ENCODE results near the gene MAN2A1.

MAN2A1 gene

DNA sequence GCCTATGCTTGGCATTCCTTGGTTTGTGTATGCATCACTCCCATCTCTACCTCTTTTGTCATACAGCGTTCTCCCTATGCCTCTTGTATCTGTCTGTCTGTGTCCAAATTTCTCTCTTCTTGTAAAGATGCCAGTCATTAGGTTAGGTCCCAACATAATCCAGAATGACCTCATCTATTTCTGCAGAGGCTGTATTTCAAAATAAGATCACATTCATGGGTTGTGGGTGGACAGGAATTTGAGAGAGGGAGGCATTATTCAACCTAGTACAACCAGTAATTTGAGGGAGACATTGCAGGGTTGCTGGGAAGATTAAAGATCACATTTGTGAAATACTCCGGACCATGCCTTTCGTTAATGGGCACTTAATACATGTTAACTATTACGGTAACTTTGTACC lies 155.0 kb downstream of the MAN2A1 start (continued):
- TF ChIP-seq, protein P1, sequence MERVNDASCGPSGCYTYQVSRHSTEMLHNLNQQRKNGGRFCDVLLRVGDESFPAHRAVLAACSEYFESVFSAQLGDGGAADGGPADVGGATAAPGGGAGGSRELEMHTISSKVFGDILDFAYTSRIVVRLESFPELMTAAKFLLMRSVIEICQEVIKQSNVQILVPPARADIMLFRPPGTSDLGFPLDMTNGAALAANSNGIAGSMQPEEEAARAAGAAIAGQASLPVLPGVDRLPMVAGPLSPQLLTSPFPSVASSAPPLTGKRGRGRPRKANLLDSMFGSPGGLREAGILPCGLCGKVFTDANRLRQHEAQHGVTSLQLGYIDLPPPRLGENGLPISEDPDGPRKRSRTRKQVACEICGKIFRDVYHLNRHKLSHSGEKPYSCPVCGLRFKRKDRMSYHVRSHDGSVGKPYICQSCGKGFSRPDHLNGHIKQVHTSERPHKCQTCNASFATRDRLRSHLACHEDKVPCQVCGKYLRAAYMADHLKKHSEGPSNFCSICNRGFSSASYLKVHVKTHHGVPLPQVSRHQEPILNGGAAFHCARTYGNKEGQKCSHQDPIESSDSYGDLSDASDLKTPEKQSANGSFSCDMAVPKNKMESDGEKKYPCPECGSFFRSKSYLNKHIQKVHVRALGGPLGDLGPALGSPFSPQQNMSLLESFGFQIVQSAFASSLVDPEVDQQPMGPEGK (CRISPR knock-in tag; IDR thresholded peaks at IDR 0.05; ENCODE audit: borderline replicate concordance): no peak
- TF ChIP-seq, protein P2, sequence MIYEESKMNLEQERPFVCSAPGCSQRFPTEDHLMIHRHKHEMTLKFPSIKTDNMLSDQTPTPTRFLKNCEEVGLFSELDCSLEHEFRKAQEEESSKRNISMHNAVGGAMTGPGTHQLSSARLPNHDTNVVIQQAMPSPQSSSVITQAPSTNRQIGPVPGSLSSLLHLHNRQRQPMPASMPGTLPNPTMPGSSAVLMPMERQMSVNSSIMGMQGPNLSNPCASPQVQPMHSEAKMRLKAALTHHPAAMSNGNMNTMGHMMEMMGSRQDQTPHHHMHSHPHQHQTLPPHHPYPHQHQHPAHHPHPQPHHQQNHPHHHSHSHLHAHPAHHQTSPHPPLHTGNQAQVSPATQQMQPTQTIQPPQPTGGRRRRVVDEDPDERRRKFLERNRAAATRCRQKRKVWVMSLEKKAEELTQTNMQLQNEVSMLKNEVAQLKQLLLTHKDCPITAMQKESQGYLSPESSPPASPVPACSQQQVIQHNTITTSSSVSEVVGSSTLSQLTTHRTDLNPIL (CRISPR knock-in tag; IDR thresholded peaks at IDR 0.05; ENCODE audit: low read depth): no peak
- TF ChIP-seq GLIS3 (CRISPR knock-in tag; IDR thresholded peaks at IDR 0.05) (no peak), ZFP3 (CRISPR knock-in tag; IDR thresholded peaks at IDR 0.05) (no peak), ZC3H10 (CRISPR knock-in tag; IDR thresholded peaks at IDR 0.05) (no peak), BACH2 (CRISPR knock-in tag; IDR thresholded peaks at IDR 0.05; ENCODE audit: borderline replicate concordance) (no peak), TOX (CRISPR knock-in tag; IDR thresholded peaks at IDR 0.05; ENCODE audit: borderline replicate concordance) (no peak), SNAI2 (CRISPR knock-in tag; IDR thresholded peaks at IDR 0.05) (no peak), TCF4 (CRISPR knock-in tag; IDR thresholded peaks at IDR 0.05; ENCODE audit: borderline replicate concordance) (no peak), PPARA (CRISPR knock-in tag; IDR thresholded peaks at IDR 0.05; ENCODE audit: borderline replicate concordance) (no peak), ZNF70 (CRISPR knock-in tag; IDR thresholded peaks at IDR 0.05) (no peak), OSR1 (CRISPR knock-in tag; IDR thresholded peaks at IDR 0.05) (no peak), ZNF8 (CRISPR knock-in tag; IDR thresholded peaks at IDR 0.05) (no peak), CSDC2 (CRISPR knock-in tag; IDR thresholded peaks at IDR 0.05) (no peak)

DNA sequence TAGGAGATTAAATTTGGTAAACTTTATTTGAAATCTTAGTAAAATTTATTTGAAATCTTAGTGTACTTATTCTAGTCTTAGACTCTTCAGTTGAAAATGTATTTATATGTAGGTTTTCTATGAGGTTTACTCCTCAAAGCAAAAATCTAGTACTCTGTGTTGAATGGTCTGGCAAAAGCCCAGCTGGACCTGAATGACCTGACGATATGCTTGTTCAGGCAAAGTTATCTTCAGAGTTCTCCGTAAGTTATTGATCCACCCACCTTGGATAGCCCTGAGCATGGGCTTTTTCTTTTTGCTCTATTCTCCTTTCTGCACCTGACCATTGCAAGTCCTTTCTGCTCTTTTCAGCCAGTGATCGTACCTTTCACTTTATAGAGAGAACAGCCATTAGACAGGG lies 158.4 kb downstream of the MAN2A1 start:
- TF ChIP-seq ARNTL (CRISPR knock-in tag; IDR thresholded peaks at IDR 0.05; ENCODE audit: borderline replicate concordance, low read depth) (no peak), ZNF8 (CRISPR knock-in tag; IDR thresholded peaks at IDR 0.05) (no peak), ZNF565 (CRISPR knock-in tag; conservative IDR thresholded peaks at IDR 0.05; ENCODE audit: low read depth) (no peak), BACH2 (CRISPR knock-in tag; IDR thresholded peaks at IDR 0.05; ENCODE audit: borderline replicate concordance) (no peak)
- TF ChIP-seq, protein P2 (CRISPR knock-in tag; IDR thresholded peaks at IDR 0.05; ENCODE audit: low read depth): no peak
- TF ChIP-seq, protein P3, sequence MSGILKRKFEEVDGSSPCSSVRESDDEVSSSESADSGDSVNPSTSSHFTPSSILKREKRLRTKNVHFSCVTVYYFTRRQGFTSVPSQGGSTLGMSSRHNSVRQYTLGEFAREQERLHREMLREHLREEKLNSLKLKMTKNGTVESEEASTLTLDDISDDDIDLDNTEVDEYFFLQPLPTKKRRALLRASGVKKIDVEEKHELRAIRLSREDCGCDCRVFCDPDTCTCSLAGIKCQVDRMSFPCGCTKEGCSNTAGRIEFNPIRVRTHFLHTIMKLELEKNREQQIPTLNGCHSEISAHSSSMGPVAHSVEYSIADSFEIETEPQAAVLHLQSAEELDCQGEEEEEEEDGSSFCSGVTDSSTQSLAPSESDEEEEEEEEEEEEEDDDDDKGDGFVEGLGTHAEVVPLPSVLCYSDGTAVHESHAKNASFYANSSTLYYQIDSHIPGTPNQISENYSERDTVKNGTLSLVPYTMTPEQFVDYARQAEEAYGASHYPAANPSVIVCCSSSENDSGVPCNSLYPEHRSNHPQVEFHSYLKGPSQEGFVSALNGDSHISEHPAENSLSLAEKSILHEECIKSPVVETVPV (CRISPR knock-in tag; IDR thresholded peaks at IDR 0.05): no peak
- ATAC-seq: no peak

DNA sequence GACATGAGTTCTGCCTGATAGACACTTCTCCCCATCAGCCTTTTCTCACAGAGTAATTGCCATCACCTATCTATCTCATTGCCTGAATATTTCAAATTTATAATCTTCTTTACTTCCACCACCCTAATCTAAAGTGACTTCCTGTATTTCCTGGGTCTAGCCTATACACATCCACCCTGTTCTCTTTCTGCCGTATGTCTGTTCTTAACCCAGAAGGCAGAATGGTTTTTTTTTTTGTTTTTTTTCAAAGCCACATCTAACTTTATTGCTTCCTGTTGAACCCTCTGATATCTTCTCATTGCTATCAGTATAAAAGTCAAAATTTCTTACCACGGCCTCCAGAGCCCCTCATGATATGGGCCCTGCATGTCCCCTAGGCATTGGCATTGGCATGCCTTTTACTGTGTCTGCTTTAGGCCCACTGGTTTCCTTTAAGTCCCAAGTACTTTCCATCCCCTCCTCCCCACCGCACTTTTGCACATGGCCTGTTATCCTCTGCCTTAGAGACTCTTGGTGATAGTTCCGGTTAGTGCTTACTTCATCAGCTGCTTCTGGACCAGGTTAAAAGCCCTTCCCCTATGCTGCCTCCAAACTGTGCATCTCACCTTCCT lies 159.9 kb downstream of the MAN2A1 start:
- TF ChIP-seq ZC3H10 (CRISPR knock-in tag; IDR thresholded peaks at IDR 0.05) (no peak), CSDC2 (CRISPR knock-in tag; IDR thresholded peaks at IDR 0.05) (no peak), RARB (CRISPR knock-in tag; IDR thresholded peaks at IDR 0.05) (no peak), ZFP3 (CRISPR knock-in tag; IDR thresholded peaks at IDR 0.05) (no peak), PPARA (CRISPR knock-in tag; IDR thresholded peaks at IDR 0.05; ENCODE audit: borderline replicate concordance) (no peak), ARNTL (CRISPR knock-in tag; IDR thresholded peaks at IDR 0.05; ENCODE audit: borderline replicate concordance, low read depth) (no peak), TOX (CRISPR knock-in tag; IDR thresholded peaks at IDR 0.05; ENCODE audit: borderline replicate concordance) (no peak), ZNF70 (CRISPR knock-in tag; IDR thresholded peaks at IDR 0.05) (no peak), OSR1 (CRISPR knock-in tag; IDR thresholded peaks at IDR 0.05) (no peak), ZFP30 (CRISPR knock-in tag; IDR thresholded peaks at IDR 0.05) (no peak), SNAI2 (CRISPR knock-in tag; IDR thresholded peaks at IDR 0.05) (no peak), GLIS3 (CRISPR knock-in tag; IDR thresholded peaks at IDR 0.05) (no peak), ZNF8 (CRISPR knock-in tag; IDR thresholded peaks at IDR 0.05) (no peak), BACH2 (CRISPR knock-in tag; IDR thresholded peaks at IDR 0.05; ENCODE audit: borderline replicate concordance) (no peak), ZNF565 (CRISPR knock-in tag; conservative IDR thresholded peaks at IDR 0.05; ENCODE audit: low read depth) (no peak)
- TF ChIP-seq, protein P1 (CRISPR knock-in tag; IDR thresholded peaks at IDR 0.05; ENCODE audit: borderline replicate concordance): no peak
- TF ChIP-seq, protein P3 (CRISPR knock-in tag; IDR thresholded peaks at IDR 0.05): no peak
- TF ChIP-seq, protein P2 (CRISPR knock-in tag; IDR thresholded peaks at IDR 0.05; ENCODE audit: low read depth): no peak
- TF ChIP-seq, protein P4, sequence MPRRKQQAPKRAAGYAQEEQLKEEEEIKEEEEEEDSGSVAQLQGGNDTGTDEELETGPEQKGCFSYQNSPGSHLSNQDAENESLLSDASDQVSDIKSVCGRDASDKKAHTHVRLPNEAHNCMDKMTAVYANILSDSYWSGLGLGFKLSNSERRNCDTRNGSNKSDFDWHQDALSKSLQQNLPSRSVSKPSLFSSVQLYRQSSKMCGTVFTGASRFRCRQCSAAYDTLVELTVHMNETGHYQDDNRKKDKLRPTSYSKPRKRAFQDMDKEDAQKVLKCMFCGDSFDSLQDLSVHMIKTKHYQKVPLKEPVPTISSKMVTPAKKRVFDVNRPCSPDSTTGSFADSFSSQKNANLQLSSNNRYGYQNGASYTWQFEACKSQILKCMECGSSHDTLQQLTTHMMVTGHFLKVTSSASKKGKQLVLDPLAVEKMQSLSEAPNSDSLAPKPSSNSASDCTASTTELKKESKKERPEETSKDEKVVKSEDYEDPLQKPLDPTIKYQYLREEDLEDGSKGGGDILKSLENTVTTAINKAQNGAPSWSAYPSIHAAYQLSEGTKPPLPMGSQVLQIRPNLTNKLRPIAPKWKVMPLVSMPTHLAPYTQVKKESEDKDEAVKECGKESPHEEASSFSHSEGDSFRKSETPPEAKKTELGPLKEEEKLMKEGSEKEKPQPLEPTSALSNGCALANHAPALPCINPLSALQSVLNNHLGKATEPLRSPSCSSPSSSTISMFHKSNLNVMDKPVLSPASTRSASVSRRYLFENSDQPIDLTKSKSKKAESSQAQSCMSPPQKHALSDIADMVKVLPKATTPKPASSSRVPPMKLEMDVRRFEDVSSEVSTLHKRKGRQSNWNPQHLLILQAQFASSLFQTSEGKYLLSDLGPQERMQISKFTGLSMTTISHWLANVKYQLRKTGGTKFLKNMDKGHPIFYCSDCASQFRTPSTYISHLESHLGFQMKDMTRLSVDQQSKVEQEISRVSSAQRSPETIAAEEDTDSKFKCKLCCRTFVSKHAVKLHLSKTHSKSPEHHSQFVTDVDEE (CRISPR knock-in tag; IDR thresholded peaks at IDR 0.05): no peak
- no peak for ATAC-seq
